HepG2 (cell line): Measurements from ENCODE around the gene INO80B. TPM values are rescaled to one million over a fixed set of nuclear protein-coding genes. Genes with fewer than 3 reads are reported as not detected.

ENCODE experiments used
- AKAP8 ChIP-seq: sonication (generic); formaldehyde crosslinking; IDR thresholded peaks from 2 replicates; pipeline ENCODE4 v1.5.1; 2020; ENCODE audit warnings: mild to moderate bottlenecking, missing genetic modification reagents
- EEA1 ChIP-seq: sonication (generic); formaldehyde crosslinking; IDR thresholded peaks from 2 replicates; pipeline ENCODE4 v1.5.1; 2020; ENCODE audit warnings: mild to moderate bottlenecking, missing genetic modification reagents, borderline replicate concordance
- ELF1 ChIP-seq: sonication (generic); formaldehyde crosslinking; IDR thresholded peaks from 2 replicates; pipeline ENCODE4 v1.4.0; 2020; ENCODE audit warnings: missing genetic modification reagents
- MED8 ChIP-seq: sonication (generic); formaldehyde crosslinking; IDR thresholded peaks from 2 replicates; pipeline ENCODE4 v1.8.1; 2023; ENCODE audit warnings: mild to moderate bottlenecking, missing genetic modification reagents; ENCODE audit not compliant: insufficient replicate concordance
- MYPOP ChIP-seq: sonication (generic); formaldehyde crosslinking; IDR thresholded peaks from 2 replicates; pipeline ENCODE4 v1.8.1; 2023; ENCODE audit warnings: mild to moderate bottlenecking, moderate library complexity, missing genetic modification reagents
- RXRA ChIP-seq: sonication (generic); formaldehyde crosslinking; IDR thresholded peaks from 2 replicates; pipeline ENCODE4 v1.5.1; 2020; ENCODE audit warnings: missing genetic modification reagents
- SP4 ChIP-seq: sonication (generic); formaldehyde crosslinking; IDR thresholded peaks from 2 replicates; pipeline ENCODE4 v1.8.1; 2023; ENCODE audit warnings: mild to moderate bottlenecking, missing genetic modification reagents
- TBP ChIP-seq: sonication (generic); formaldehyde crosslinking; IDR thresholded peaks from 2 replicates; pipeline ENCODE4 v1.5.0; 2020; ENCODE audit warnings: missing genetic modification reagents
- TGIF2 ChIP-seq: IDR thresholded peaks from 2 replicates; pipeline ENCODE4 v1.6.1; 2016; ENCODE audit warnings: control low read depth, missing compliant biosample characterization
- THRA ChIP-seq: sonication (generic); formaldehyde crosslinking; IDR thresholded peaks from 2 replicates; pipeline ENCODE4 v1.4.0; 2020; ENCODE audit warnings: missing genetic modification reagents, borderline replicate concordance
- ZBTB38 ChIP-seq: sonication (generic); formaldehyde crosslinking; IDR thresholded peaks from 2 replicates; pipeline ENCODE4 v1.5.1; 2020; ENCODE audit warnings: mild to moderate bottlenecking, missing genetic modification reagents
- ZFP91 ChIP-seq: sonication (generic); formaldehyde crosslinking; IDR thresholded peaks from 2 replicates; pipeline ENCODE4 v1.9.0; 2022; ENCODE audit warnings: missing genetic modification reagents, mild to moderate bottlenecking, borderline replicate concordance
- ZNF292 ChIP-seq: sonication (generic); formaldehyde crosslinking; IDR thresholded peaks from 2 replicates; pipeline ENCODE4 v1.8.1; 2022; ENCODE audit warnings: mild to moderate bottlenecking, low read depth, missing genetic modification reagents, borderline replicate concordance
- ZNF362 ChIP-seq: sonication (generic); formaldehyde crosslinking; IDR thresholded peaks from 2 replicates; pipeline ENCODE4 v1.4.0; 2020; ENCODE audit warnings: missing genetic modification reagents, mild to moderate bottlenecking, borderline replicate concordance
- ZNF441 ChIP-seq: sonication (generic); formaldehyde crosslinking; IDR thresholded peaks from 2 replicates; pipeline ENCODE4 v1.7.0; 2021; ENCODE audit warnings: missing genetic modification reagents, borderline replicate concordance
- ZNF543 ChIP-seq: sonication (generic); formaldehyde crosslinking; IDR thresholded peaks from 2 replicates; pipeline ENCODE4 v1.4.0; 2020; ENCODE audit warnings: mild to moderate bottlenecking, missing genetic modification reagents
- ZNF788 ChIP-seq: sonication (generic); formaldehyde crosslinking; IDR thresholded peaks from 2 replicates; pipeline ENCODE4 v1.5.0; 2020; ENCODE audit warnings: mild to moderate bottlenecking, missing genetic modification reagents, borderline replicate concordance
- ZNF800 ChIP-seq: sonication (generic); formaldehyde crosslinking; IDR thresholded peaks from 2 replicates; pipeline ENCODE4 v1.4.0; 2020; ENCODE audit warnings: missing genetic modification reagents
- polyA plus RNA-seq, 8 experiments: library from polyadenylated mRNA; depleted of rRNA in 3 of 8; stranded (reverse) in 7 of 8; unstranded in 1 of 8; fragments of >200 nt; fragmentation: Illumina TruSeq in 4 of 8; extraction: Trizol in 4 of 8; gene quantifications; 2 replicates each; pipeline versions ENCODE4 v1.2.1 to v1.2.3, GENCODE V29; 2011 to 2016; ENCODE audit warnings: low read depth in 4 of 8, missing spikeins in 1 of 8, mixed read lengths in 1 of 8; ENCODE audit not compliant: insufficient read depth in 1 of 8
- total RNA-seq, 5 experiments: library from RNA; depleted of rRNA; stranded (reverse); fragments of >200 nt; fragmentation: Illumina TruSeq; extraction: Trizol; gene quantifications; 2 replicates each; pipeline ENCODE4 v1.2.3, GENCODE V29; 2016; ENCODE audit warnings: low read depth in 1 of 5

INO80B gene
- total and polyA plus RNA-seq, 2 of the 13 experiments (the other 11 are each of a cell fraction or from before 2014, with no cell fraction given) = 6.2 to 14.5 TPM

- TF ChIP-seq ZNF362 (CRISPR knock-in tag) (0 out of 2 replicates have a peak, but pooled peaks have one; percentile 25), EEA1 (CRISPR knock-in tag) (peak; percentile 47; the same call in 1 of the 2 replicates), ZNF543 (peak; percentile 79; the same call in 1 of the 2 replicates), ZNF788 (CRISPR knock-in tag) (peak; percentile 77; the same call in 1 of the 2 replicates), ELF1 (CRISPR knock-in tag) (peak; percentile 39; the same call in 1 of the 2 replicates), ZNF292 (CRISPR knock-in tag) (peak; percentile 19; the same call in 1 of the 2 replicates), MYPOP (peak; percentile 97; the same call in 1 of the 2 replicates), RXRA (CRISPR knock-in tag) (peak; percentile 77), TBP (CRISPR knock-in tag) (no peak), MED8 (peak; percentile 65), ZBTB38 (CRISPR knock-in tag) (no peak; the same call in 1 of the 2 replicates), THRA (CRISPR knock-in tag) (no peak), ZNF800 (peak; percentile 75; the same call in 1 of the 2 replicates), ZFP91 (CRISPR knock-in tag) (peak; percentile 74), ZNF441 (CRISPR knock-in tag) (no peak), AKAP8 (CRISPR knock-in tag) (peak; percentile 60; the same call in 1 of the 2 replicates), TGIF2 (CRISPR knock-in tag) (0 out of 2 replicates have a peak, but pooled peaks have one; percentile 38), SP4 (CRISPR knock-in tag) (peak; percentile 63; the same call in 1 of the 2 replicates)
Observed at GRCh38 chr2:74421221-74421870, 33.5 kb upstream of the INO80B start, which contains the start of the genes C2orf81 and WDR54 (continued).
